Neural crest cell (in vitro differentiated cells): ENCODE results near the gene EIF4B. TPM values are rescaled to one million over a fixed set of nuclear protein-coding genes. Genes with fewer than 3 reads are reported as not detected.
"Not testable (repeated sequence)": the region's sequence is repeated elsewhere in the genome, so short reads cannot be mapped to it uniquely, and the experiment has no call there.

Experiments
- DNase-seq: peaks from one replicate; pipeline ENCODE4 v3.0.0; 2021; ENCODE audit warnings: low read depth, mixed read lengths, low spot score
- H3K27ac Mint-ChIP-seq: one replicate; pipeline ENCODE4 v1.8.0; 2021; ENCODE audit warnings: mild to moderate bottlenecking, mixed read lengths; ENCODE audit not compliant: unreplicated experiment
- H3K27me3 Mint-ChIP-seq: 2 replicates; pipeline ENCODE4 v1.8.0; 2021; ENCODE audit warnings: low read depth, mild to moderate bottlenecking, mixed read lengths
- H3K36me3 Mint-ChIP-seq: 2 replicates; pipeline ENCODE4 v1.8.0; 2021; ENCODE audit warnings: low read depth, mild to moderate bottlenecking, mixed read lengths
- H3K4me1 Mint-ChIP-seq: 2 replicates; pipeline ENCODE4 v1.8.0; 2021; ENCODE audit warnings: mixed read lengths
- H3K4me3 Mint-ChIP-seq: one replicate; pipeline ENCODE4 v1.8.0; 2021; ENCODE audit warnings: mild to moderate bottlenecking, mixed read lengths
- H3K9me3 Mint-ChIP-seq: 2 replicates; pipeline ENCODE4 v1.8.0; 2021; ENCODE audit warnings: mixed read lengths
- CTCF ChIP-seq: fragments of 200-600 bp; sonication (generic); conservative IDR thresholded peaks from 2 replicates; pipeline ENCODE4 v1.5.0; 2021; ENCODE audit warnings: antibody characterized with exemption, mild to moderate bottlenecking
- total RNA-seq: library from RNA; stranded (reverse); gene quantifications from 2 replicates; pipeline ENCODE4 v1.2.1, GENCODE V29; 2021

Gene EIF4B
- total RNA-seq, 1 donor from 2014 or later: 514 TPM

- H3K4me3 Mint-ChIP-seq: no peak overlapping the region
These were observed 17.4 kb upstream of the EIF4B start for GRCh38 chr12:52988898-52989297.

GRCh38 chr12:52990206-52990605 lies 16.1 kb upstream of the EIF4B start:
- Mint-ChIP-seq H3K4me1 (no peaks in the 10 kb centered on the region), H3K36me3 (no peaks in the 10 kb centered on the region), H3K27me3 (no peaks in the 10 kb centered on the region), H3K9me3 (no peaks in the 10 kb centered on the region), H3K27ac (no peak overlapping the region), H3K4me3 (no peak overlapping the region)
- no peak for TF ChIP-seq CTCF
- no peak for DNase-seq

More at GRCh38 chr12:52988898-52989297, 17.4 kb upstream of the EIF4B start:
- Mint-ChIP-seq H3K27me3 (no peaks in the 10 kb centered on the region), H3K9me3 (no peaks in the 10 kb centered on the region), H3K4me1 (no peaks in the 10 kb centered on the region), H3K36me3 (no peaks in the 10 kb centered on the region), H3K27ac (no peak overlapping the region)
- no peak for TF ChIP-seq CTCF
- DNase-seq: no peak

- not testable (repeated sequence) for H3K36me3 Mint-ChIP-seq, H3K4me1 Mint-ChIP-seq, DNase-seq, H3K4me3 Mint-ChIP-seq, H3K27me3 Mint-ChIP-seq, H3K27ac Mint-ChIP-seq, H3K9me3 Mint-ChIP-seq
These were observed 14.0 kb upstream of the EIF4B start for GRCh38 chr12:52992240-52992639.

GRCh38 chr12:52992699-52993557 lies 13.3 kb upstream of the EIF4B start:
- Mint-ChIP-seq H3K4me1 (no peaks in the 10 kb centered on the region), H3K9me3 (no peaks in the 10 kb centered on the region), H3K27ac (no peak overlapping the region), H3K27me3 (no peaks in the 10 kb centered on the region), H3K36me3 (no peaks in the 10 kb centered on the region), H3K4me3 (no peak overlapping the region)
- no peak for DNase-seq
- TF ChIP-seq CTCF: no peak

GRCh38 chr12:52993558-52993869 lies 12.7 kb upstream of the EIF4B start:
- Mint-ChIP-seq H3K4me3 (no peak overlapping the region), H3K4me1 (no peaks in the 10 kb centered on the region), H3K9me3 (no peaks in the 10 kb centered on the region), H3K36me3 (no peaks in the 10 kb centered on the region), H3K27me3 (no peaks in the 10 kb centered on the region), H3K27ac (no peak overlapping the region)
- DNase-seq: no peak
- TF ChIP-seq CTCF: no peak

- no peak for DNase-seq
- Mint-ChIP-seq H3K27ac (no peak overlapping the region), H3K4me1 (peaks cover 43% of the 10 kb centered on the region), H3K27me3 (peaks cover 18% of the 10 kb centered on the region), H3K4me3 (peak overlapping the region; percentile 86), H3K9me3 (peaks cover 2% of the 10 kb centered on the region), H3K36me3 (peaks cover 6% of the 10 kb centered on the region)
- no peak for TF ChIP-seq CTCF
These were observed 2.1 kb upstream of the EIF4B start for GRCh38 chr12:53004178-53004577.
